ENCODE measurements around the gene FARP1. TPM values are rescaled to one million over a fixed set of nuclear protein-coding genes. Genes with fewer than 3 reads are reported as not detected.

The FARP1 gene
- total and polyA plus RNA-seq, 3 experiments from 2014 or later: 0.16 to 0.27 (median 0.26) TPM

- Histone ChIP-seq H3K27ac (ENCODE audit: low read depth, low read length) (no peak overlapping the region), H3K4me3 (ENCODE audit: low read length) (no peak overlapping the region), H3K4me1 (ENCODE audit: insufficient read depth, low read length) (no peaks in the 10 kb centered on the region), H3K9me3 (ENCODE audit: low read length) (no peaks in the 10 kb centered on the region), H3K27me3 (ENCODE audit: insufficient read depth, low read length, poor library complexity, severe bottlenecking) (no peaks in the 10 kb centered on the region), H3K36me3 (ENCODE audit: insufficient read depth, low read length) (no peaks in the 10 kb centered on the region)
- POLR2A ChIA-PET: no interaction called here
- Mint-ChIP-seq H3K9me3 (no peaks in the 10 kb centered on the region), H3K4me1 (no peaks in the 10 kb centered on the region), H3K27ac (no peak overlapping the region), H3K4me3 (no peak overlapping the region), H3K36me3 (no peaks in the 10 kb centered on the region), H3K27me3 (peaks cover 5 to 8% of the 10 kb centered on the region in 2 donors)
- no peak for DNase-seq
- CTCF ChIA-PET: no interaction called here
Observed at GRCh38 chr13:98243929-98244272, 101.0 kb downstream of the FARP1 start.

DNA sequence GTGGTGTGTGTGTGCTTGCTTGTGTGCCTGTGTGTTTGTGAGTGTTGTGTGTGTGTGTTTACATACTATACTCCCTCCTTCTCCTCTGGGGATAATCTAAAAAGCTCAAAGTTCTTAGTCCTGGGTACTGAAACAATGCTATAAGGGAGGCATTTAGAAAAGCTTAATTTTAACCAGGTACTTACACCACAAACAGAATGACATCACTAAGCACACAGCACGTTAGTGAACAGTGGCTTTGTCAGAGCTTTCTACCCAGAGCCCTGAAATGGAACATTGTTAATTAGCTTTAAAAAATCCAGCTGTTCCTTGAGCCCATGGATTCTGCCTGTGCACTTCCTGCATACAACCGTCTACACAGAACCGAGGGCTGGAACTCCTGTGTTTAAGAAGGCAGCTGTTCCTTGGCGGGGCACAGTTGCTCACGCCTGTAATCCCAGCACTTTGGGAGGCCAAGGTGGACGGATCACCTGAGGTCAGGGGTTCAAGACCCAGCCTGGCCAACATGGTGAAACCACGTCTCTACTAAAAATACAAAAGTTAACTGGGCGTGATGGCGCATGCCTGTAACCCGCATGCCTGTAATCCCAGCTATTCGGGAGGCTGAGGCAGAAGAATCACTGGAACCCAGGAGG lies 103.8 kb downstream of the FARP1 start:
- Mint-ChIP-seq H3K27ac (no peak overlapping the region), H3K9me3 (no peaks in the 10 kb centered on the region), H3K27me3 (peaks cover 7 to 11% of the 10 kb centered on the region in 2 donors), H3K4me3 (no peak overlapping the region), H3K4me1 (no peaks in the 10 kb centered on the region), H3K36me3 (no peaks in the 10 kb centered on the region)
- H3K27me3 ChIP-seq (ENCODE audit: insufficient read depth, low read length, poor library complexity, severe bottlenecking): no peaks in the 10 kb centered on the region
- H3K27ac ChIP-seq (ENCODE audit: low read depth, low read length): no peak overlapping the region
- DNase-seq: no peak
- ChIA-PET POLR2A (no interaction called here), CTCF (no interaction called here)
- no peaks in the 10 kb centered on the region for H3K4me1 ChIP-seq (ENCODE audit: insufficient read depth, low read length)
- no peaks in the 10 kb centered on the region for H3K36me3 ChIP-seq (ENCODE audit: insufficient read depth, low read length)
- H3K4me3 ChIP-seq (ENCODE audit: low read length): no peak overlapping the region
- H3K9me3 ChIP-seq (ENCODE audit: low read length): no peaks in the 10 kb centered on the region

DNA sequence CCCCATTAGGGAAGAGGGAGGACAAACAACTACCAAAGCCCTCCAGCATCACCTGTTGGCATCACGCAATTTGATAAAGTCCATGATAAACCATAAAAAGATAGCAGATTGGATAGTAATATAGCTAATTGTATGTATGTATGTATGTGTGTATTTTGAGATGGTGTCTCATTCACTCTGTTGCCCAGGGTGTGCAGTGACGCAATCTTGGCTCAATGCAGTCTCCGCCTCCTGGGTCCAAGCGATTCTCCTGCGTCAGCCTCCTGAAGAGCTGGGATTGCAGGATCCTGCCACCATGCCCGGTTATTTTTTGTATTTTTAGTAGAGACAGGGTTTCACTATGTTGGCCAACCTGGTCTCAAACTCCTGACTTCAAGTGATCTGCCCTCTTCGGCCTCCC lies 108.8 kb downstream of the FARP1 start:
- CTCF ChIA-PET: no interaction called here

DNA sequence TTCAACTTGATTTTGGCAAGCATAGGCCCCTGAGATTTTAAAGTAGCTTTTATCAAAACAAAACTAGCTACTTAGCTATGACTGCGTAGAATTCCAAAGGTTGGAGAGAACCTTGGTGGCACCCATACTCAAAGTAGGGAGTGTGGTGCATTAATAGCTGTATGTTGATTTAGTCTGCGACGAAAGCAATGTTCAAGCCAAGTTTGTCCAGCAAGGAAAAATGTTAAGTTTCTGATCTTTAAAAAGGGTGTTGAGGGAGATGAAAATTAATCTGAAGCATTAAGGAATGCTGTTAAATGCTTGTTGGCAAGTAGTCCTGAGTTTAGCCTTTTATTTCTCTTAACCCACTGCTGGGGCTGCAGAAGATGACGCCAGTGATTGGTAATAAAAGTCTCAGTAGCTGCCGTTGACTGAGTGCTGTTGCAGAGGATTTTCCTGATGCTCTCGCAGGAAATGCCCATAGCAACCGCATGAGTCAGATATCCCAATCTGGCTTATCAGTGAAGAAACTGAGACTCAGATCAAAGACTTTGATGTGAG lies 110.1 kb downstream of the FARP1 start:
- POLR2A ChIA-PET: no interaction called here
- H3K36me3 ChIP-seq (ENCODE audit: insufficient read depth, low read length): no peaks in the 10 kb centered on the region
- H3K27ac ChIP-seq (ENCODE audit: low read depth, low read length): no peak overlapping the region
- no peak overlapping the region for H3K4me3 Mint-ChIP-seq
- no peak overlapping the region for H3K4me3 ChIP-seq (ENCODE audit: low read length)
- H3K9me3 Mint-ChIP-seq: no peaks in the 10 kb centered on the region
- peaks cover 3 to 5% of the 10 kb centered on the region in 2 donors for H3K27me3 Mint-ChIP-seq
- no peaks in the 10 kb centered on the region for H3K4me1 ChIP-seq (ENCODE audit: insufficient read depth, low read length)
- H3K27ac Mint-ChIP-seq: no peak overlapping the region
- no peaks in the 10 kb centered on the region for H3K27me3 ChIP-seq (ENCODE audit: insufficient read depth, low read length, poor library complexity, severe bottlenecking)
- no peak for DNase-seq
- H3K4me1 Mint-ChIP-seq: no peaks in the 10 kb centered on the region
- no peaks in the 10 kb centered on the region for H3K9me3 ChIP-seq (ENCODE audit: low read length)
- CTCF ChIA-PET: no interaction called here
- H3K36me3 Mint-ChIP-seq: no peaks in the 10 kb centered on the region

More for the DNA sequence above, 108.8 kb downstream of the FARP1 start:
- Histone ChIP-seq H3K9me3 (ENCODE audit: low read length) (no peaks in the 10 kb centered on the region), H3K27me3 (ENCODE audit: insufficient read depth, low read length, poor library complexity, severe bottlenecking) (no peaks in the 10 kb centered on the region), H3K4me1 (ENCODE audit: insufficient read depth, low read length) (no peaks in the 10 kb centered on the region), H3K36me3 (ENCODE audit: insufficient read depth, low read length) (no peaks in the 10 kb centered on the region), H3K27ac (ENCODE audit: low read depth, low read length) (no peak overlapping the region), H3K4me3 (ENCODE audit: low read length) (no peak overlapping the region)
- DNase-seq: no peak
- no peak overlapping the region for H3K4me3 Mint-ChIP-seq
- H3K27ac Mint-ChIP-seq: no peak overlapping the region
- H3K27me3 Mint-ChIP-seq: peaks cover 3 to 7% of the 10 kb centered on the region in 2 donors
- H3K36me3 Mint-ChIP-seq: no peaks in the 10 kb centered on the region
- no peaks in the 10 kb centered on the region for H3K4me1 Mint-ChIP-seq
- POLR2A ChIA-PET: no interaction called here
- H3K9me3 Mint-ChIP-seq: no peaks in the 10 kb centered on the region

DNA sequence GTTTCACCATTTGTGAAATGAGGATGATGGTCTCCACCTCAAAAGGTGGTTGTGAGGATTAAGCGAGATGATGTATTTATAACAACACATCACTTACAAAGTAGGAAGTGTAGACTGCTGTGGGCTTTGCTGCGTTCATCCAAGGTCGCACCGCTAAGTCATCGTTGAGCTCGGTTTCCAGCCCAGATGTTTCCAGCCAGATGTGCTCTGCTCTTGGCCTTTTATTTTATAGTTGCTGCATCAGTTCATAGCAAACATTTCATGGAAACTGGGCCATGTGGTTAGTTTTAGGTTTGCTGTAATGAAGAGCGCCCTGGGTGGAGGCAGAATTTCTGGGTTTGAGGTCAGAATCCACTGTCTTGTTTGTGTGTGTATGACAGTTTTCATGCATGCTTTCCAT lies 110.6 kb downstream of the FARP1 start:
- H3K27ac ChIP-seq (ENCODE audit: low read depth, low read length): no peak overlapping the region
- H3K4me1 Mint-ChIP-seq: no peaks in the 10 kb centered on the region
- no peaks in the 10 kb centered on the region for H3K36me3 ChIP-seq (ENCODE audit: insufficient read depth, low read length)
- no peak overlapping the region for H3K4me3 ChIP-seq (ENCODE audit: low read length)
- no peaks in the 10 kb centered on the region for H3K9me3 Mint-ChIP-seq
- peaks cover 3 to 5% of the 10 kb centered on the region in 2 donors for H3K27me3 Mint-ChIP-seq
- CTCF ChIA-PET: no interaction called here
- H3K27ac Mint-ChIP-seq: no peak overlapping the region
- POLR2A ChIA-PET: no interaction called here
- H3K9me3 ChIP-seq (ENCODE audit: low read length): no peaks in the 10 kb centered on the region
- H3K36me3 Mint-ChIP-seq: no peaks in the 10 kb centered on the region
- H3K4me3 Mint-ChIP-seq: no peak overlapping the region
- DNase-seq: no peak
- no peaks in the 10 kb centered on the region for H3K27me3 ChIP-seq (ENCODE audit: insufficient read depth, low read length, poor library complexity, severe bottlenecking)
- H3K4me1 ChIP-seq (ENCODE audit: insufficient read depth, low read length): no peaks in the 10 kb centered on the region

DNA sequence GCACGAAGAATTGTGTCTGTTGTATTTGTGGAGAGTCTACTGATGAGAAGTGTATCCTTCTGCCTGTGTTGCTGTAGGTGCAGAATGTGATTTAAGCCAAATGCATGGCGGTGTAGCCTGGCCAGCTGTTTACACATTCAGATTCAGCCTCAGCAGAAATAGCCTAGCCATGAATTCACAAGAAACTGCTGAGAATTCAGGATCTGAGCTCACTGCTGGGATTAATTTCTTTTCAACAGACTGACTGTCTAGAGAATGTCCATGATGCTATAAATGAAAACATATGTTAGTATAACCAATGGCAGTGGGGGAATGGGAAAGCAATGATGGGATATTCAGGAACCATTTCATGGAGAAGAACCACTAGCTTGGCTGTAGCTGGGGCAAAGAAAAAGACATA lies 111.6 kb downstream of the FARP1 start:
- Histone ChIP-seq H3K4me3 (ENCODE audit: low read length) (no peak overlapping the region), H3K27me3 (ENCODE audit: insufficient read depth, low read length, poor library complexity, severe bottlenecking) (no peaks in the 10 kb centered on the region), H3K36me3 (ENCODE audit: insufficient read depth, low read length) (no peaks in the 10 kb centered on the region), H3K4me1 (ENCODE audit: insufficient read depth, low read length) (no peaks in the 10 kb centered on the region), H3K27ac (ENCODE audit: low read depth, low read length) (no peak overlapping the region), H3K9me3 (ENCODE audit: low read length) (no peaks in the 10 kb centered on the region)
- Mint-ChIP-seq H3K27me3 (no peaks in the 10 kb centered on the region), H3K4me3 (no peak overlapping the region), H3K27ac (no peak overlapping the region), H3K4me1 (no peaks in the 10 kb centered on the region), H3K9me3 (no peaks in the 10 kb centered on the region), H3K36me3 (no peaks in the 10 kb centered on the region)
- POLR2A ChIA-PET: no interaction called here
- DNase-seq: no peak
- CTCF ChIA-PET: no interaction called here

DNA sequence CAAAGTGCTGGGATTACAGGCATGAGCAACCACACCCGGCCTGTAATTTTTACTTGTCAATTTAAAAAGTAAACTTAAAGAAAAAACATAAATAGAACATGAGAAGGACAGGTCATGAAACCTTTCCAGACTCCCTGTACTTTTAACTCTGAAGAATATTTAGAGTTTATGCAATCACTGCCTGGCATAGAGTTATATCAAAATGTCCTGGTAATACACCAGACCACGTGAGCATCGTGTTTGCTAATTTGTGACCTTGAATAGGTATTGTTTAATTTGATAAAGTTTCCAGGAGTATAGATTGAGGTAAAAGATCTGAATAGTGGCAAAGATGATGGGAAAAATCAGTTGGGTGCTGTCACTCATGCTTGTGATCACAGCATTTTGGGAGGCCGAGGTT lies 115.3 kb downstream of the FARP1 start:
- Histone ChIP-seq H3K27me3 (ENCODE audit: insufficient read depth, low read length, poor library complexity, severe bottlenecking) (no peaks in the 10 kb centered on the region), H3K27ac (ENCODE audit: low read depth, low read length) (no peak overlapping the region), H3K36me3 (ENCODE audit: insufficient read depth, low read length) (no peaks in the 10 kb centered on the region), H3K4me3 (ENCODE audit: low read length) (no peak overlapping the region), H3K4me1 (ENCODE audit: insufficient read depth, low read length) (no peaks in the 10 kb centered on the region), H3K9me3 (ENCODE audit: low read length) (no peaks in the 10 kb centered on the region)
- H3K27me3 Mint-ChIP-seq: peaks cover 4 to 6% of the 10 kb centered on the region in 2 donors
- H3K4me1 Mint-ChIP-seq: no peaks in the 10 kb centered on the region
- H3K4me3 Mint-ChIP-seq: no peak overlapping the region
- no peaks in the 10 kb centered on the region for H3K9me3 Mint-ChIP-seq
- no peak for DNase-seq
- POLR2A ChIA-PET: no interaction called here
- peak overlapping the region in 1 of 8 donors; percentile 39 for H3K27ac Mint-ChIP-seq
- CTCF ChIA-PET: no interaction called here
- no peaks in the 10 kb centered on the region for H3K36me3 Mint-ChIP-seq

GRCh38 chr13:98260357-98261164 lies 117.7 kb downstream of the FARP1 start:
- no peak for DNase-seq
- Mint-ChIP-seq H3K36me3 (no peaks in the 10 kb centered on the region), H3K4me1 (no peaks in the 10 kb centered on the region), H3K9me3 (no peaks in the 10 kb centered on the region), H3K27me3 (peaks cover 4 to 6% of the 10 kb centered on the region in 2 donors), H3K27ac (no peak overlapping the region), H3K4me3 (no peak overlapping the region)
- Histone ChIP-seq H3K36me3 (ENCODE audit: insufficient read depth, low read length) (no peaks in the 10 kb centered on the region), H3K4me3 (ENCODE audit: low read length) (no peak overlapping the region), H3K27ac (ENCODE audit: low read depth, low read length) (no peak overlapping the region), H3K4me1 (ENCODE audit: insufficient read depth, low read length) (no peaks in the 10 kb centered on the region), H3K9me3 (ENCODE audit: low read length) (no peaks in the 10 kb centered on the region), H3K27me3 (ENCODE audit: insufficient read depth, low read length, poor library complexity, severe bottlenecking) (no peaks in the 10 kb centered on the region)
- POLR2A ChIA-PET: no interaction called here
- CTCF ChIA-PET: no interaction called here

Measured in CD8-positive, alpha-beta memory T cell (primary cell).